ENCODE results near the gene RREB1.

Gene RREB1

GRCh38 chr6:7216941-7217621 is 109.3 kb downstream of the RREB1 start (continued):
- TF ChIP-seq YY2 (tag by site-specific recombination; IDR thresholded peaks at IDR 0.05): no peak
- TF ChIP-seq ZNF645 (tag by site-specific recombination; IDR thresholded peaks at IDR 0.05): no peak
- no peak for TF ChIP-seq ATF2 (tag by site-specific recombination; IDR thresholded peaks at IDR 0.05; ENCODE audit: low read depth)
- TF ChIP-seq ZNF571 (tag by site-specific recombination; IDR thresholded peaks at IDR 0.05): no peak
- no peak for TF ChIP-seq ZNF791 (tag by site-specific recombination; IDR thresholded peaks at IDR 0.05)
- no peak for TF ChIP-seq ZNF23 (tag by site-specific recombination; IDR thresholded peaks at IDR 0.05; ENCODE audit: borderline replicate concordance)
- no peak for TF ChIP-seq ZNF792 (tag by site-specific recombination; IDR thresholded peaks at IDR 0.05)

GRCh38 chr6:7218406-7218988 is 110.7 kb downstream of the RREB1 start:
- Histone ChIP-seq H3K27ac (ENCODE audit: extremely low read depth, low read depth, low read length) (no peak overlapping the region), H3K4me3 (ENCODE audit: low read depth, low read length) (no peak overlapping the region), H3K4me1 (ENCODE audit: control insufficient read depth, insufficient read depth, low read length) (peaks cover 3% of the 10 kb centered on the region; the same call in 1 of the 2 replicates), H3K36me3 (ENCODE audit: control insufficient read depth in 2 of 2, insufficient read depth in 1 of 2, low read length in 2 of 2) (peaks cover 20 to 62% of the 10 kb centered on the region in 2 experiments; a peak in 2 of 3 replicates), H3K9me3 (ENCODE audit: control insufficient read depth, insufficient read depth, low read depth, low read length) (no peaks in the 10 kb centered on the region)
- CTCF ChIA-PET: interaction anchor here (0.6 to 3.7 kb wide), 5 partner anchors 9 to 496 kb away, joined by 3 to 16 read pairs (median 4); no protein-coding TSS in a partner anchor
- TF ChIP-seq GLI4 (tag by site-specific recombination; IDR thresholded peaks at IDR 0.05) (no peak), ZNF362 (tag by site-specific recombination; IDR thresholded peaks at IDR 0.05) (peak; percentile 18; the same call in 1 of the 2 replicates)
- POLR2A ChIA-PET: interaction anchor here (0.6 kb wide), 1 partner anchor 255 kb away, joined by 4 read pairs; no protein-coding TSS in a partner anchor

GRCh38 chr6:7219310-7219709 is 111.5 kb downstream of the RREB1 start:
- no peak overlapping the region for H3K27ac ChIP-seq (ENCODE audit: extremely low read depth, low read depth, low read length)
- CTCF ChIA-PET: interaction anchor here (1.6 to 3.7 kb wide), 2 partner anchors 19 to 24 kb away, joined by 9 to 16 read pairs; no protein-coding TSS in a partner anchor
- POLR2A ChIA-PET: no interaction called here
- peaks cover 3% of the 10 kb centered on the region; the same call in 1 of the 2 replicates for H3K4me1 ChIP-seq (ENCODE audit: control insufficient read depth, insufficient read depth, low read length)
- TF ChIP-seq ZNF248 (tag by site-specific recombination; IDR thresholded peaks at IDR 0.05) (no peak), HOXA7 (CRISPR knock-in tag; IDR thresholded peaks at IDR 0.05; ENCODE audit: borderline replicate concordance) (no peak), YY1 (tag by site-specific recombination; IDR thresholded peaks at IDR 0.05) (no peak), ZNF670 (tag by site-specific recombination; IDR thresholded peaks at IDR 0.05; ENCODE audit: low read depth) (no peak), ZNF560 (tag by site-specific recombination; IDR thresholded peaks at IDR 0.05; ENCODE audit: borderline replicate concordance) (no peak), ZNF211 (tag by site-specific recombination; IDR thresholded peaks at IDR 0.05; ENCODE audit: low read depth) (no peak), ZFP37 (tag by site-specific recombination; IDR thresholded peaks at IDR 0.05) (no peak), ZNF311 (tag by site-specific recombination; IDR thresholded peaks at IDR 0.05; ENCODE audit: borderline replicate concordance) (no peak), WT1 (tag by site-specific recombination; IDR thresholded peaks at IDR 0.05) (no peak), SP2 (tag by site-specific recombination; IDR thresholded peaks at IDR 0.05) (no peak), ZSCAN23 (tag by site-specific recombination; IDR thresholded peaks at IDR 0.05) (no peak)
- no peaks in the 10 kb centered on the region for H3K9me3 ChIP-seq (ENCODE audit: control insufficient read depth, insufficient read depth, low read depth, low read length)
- H3K36me3 ChIP-seq (ENCODE audit: control insufficient read depth in 2 of 2, insufficient read depth in 1 of 2, low read length in 2 of 2): peaks cover 20 to 55% of the 10 kb centered on the region in 2 experiments; a peak in 2 of 3 replicates
- no peak overlapping the region for H3K4me3 ChIP-seq (ENCODE audit: low read depth, low read length)
